Measurements from ENCODE around the gene KLHDC8A. TPM values are rescaled to one million over a fixed set of nuclear protein-coding genes. Genes with fewer than 3 reads are reported as not detected.
"Not testable (repeated sequence)": the region's sequence is repeated elsewhere in the genome, so short reads cannot be mapped to it uniquely, and the experiment has no call there.

The KLHDC8A gene
- total RNA-seq, 2 donors from 2014 or later, result not detected

DNA sequence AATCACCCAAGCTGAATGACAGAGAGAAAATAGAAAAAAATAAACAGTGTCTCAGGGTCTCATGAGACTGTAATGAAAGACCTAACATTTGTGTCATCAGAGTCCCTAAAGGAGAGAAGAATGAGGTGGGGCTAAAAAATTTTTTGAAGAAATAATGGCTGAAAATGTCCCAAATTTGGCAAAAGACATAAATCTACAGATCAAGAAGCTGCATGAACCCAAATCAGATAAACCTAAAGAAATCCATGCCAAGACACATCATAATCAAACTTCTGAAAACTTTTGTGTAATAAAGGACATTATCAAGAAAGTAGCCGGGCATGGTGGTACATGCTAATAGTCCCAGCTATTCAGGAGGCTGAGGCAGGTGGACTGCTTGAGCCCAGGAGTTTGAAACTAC is 35.9 kb upstream of the KLHDC8A start:
- Histone ChIP-seq H3K4me1 (ENCODE audit: control insufficient read depth in 1 of 2, low read depth in 2 of 2) (no peaks in the 10 kb centered on the region), H3K27me3 (replicated peaks; ENCODE audit: insufficient read depth) (no peaks in the 10 kb centered on the region), H3K36me3 (no peaks in the 10 kb centered on the region), H3K27ac (no peak overlapping the region), H3K9me3 (no peaks in the 10 kb centered on the region), H3K4me3 (no peak overlapping the region)
- TF ChIP-seq, protein P1, sequence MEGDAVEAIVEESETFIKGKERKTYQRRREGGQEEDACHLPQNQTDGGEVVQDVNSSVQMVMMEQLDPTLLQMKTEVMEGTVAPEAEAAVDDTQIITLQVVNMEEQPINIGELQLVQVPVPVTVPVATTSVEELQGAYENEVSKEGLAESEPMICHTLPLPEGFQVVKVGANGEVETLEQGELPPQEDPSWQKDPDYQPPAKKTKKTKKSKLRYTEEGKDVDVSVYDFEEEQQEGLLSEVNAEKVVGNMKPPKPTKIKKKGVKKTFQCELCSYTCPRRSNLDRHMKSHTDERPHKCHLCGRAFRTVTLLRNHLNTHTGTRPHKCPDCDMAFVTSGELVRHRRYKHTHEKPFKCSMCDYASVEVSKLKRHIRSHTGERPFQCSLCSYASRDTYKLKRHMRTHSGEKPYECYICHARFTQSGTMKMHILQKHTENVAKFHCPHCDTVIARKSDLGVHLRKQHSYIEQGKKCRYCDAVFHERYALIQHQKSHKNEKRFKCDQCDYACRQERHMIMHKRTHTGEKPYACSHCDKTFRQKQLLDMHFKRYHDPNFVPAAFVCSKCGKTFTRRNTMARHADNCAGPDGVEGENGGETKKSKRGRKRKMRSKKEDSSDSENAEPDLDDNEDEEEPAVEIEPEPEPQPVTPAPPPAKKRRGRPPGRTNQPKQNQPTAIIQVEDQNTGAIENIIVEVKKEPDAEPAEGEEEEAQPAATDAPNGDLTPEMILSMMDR (IDR thresholded peaks at IDR 0.05), result no peak
- no peak for DNase-seq (ENCODE audit: low spot score)
- ATAC-seq (ENCODE audit: insufficient number of reproducible peaks, low FRiP score, low read depth), result no peak

DNA sequence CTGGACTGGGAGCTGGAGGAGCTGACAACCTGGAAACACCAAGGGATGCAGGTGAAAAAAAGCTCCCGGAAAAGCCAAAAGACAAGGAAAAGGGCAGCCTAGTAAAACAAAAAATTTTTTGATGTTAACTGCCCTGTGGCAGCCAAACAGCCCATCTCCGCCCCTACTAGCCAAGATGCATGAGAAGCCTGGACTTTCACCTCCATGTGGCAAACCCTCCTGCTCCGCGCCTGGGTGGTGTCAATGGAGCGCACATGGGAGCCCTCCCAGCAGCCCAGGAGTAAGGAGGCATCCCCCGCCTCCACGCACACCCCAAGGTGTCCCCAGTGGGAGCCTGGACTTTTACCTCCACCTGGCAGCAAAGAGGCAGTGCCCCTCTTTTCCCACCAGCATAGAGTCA is 34.7 kb upstream of the KLHDC8A start:
- TF ChIP-seq, protein P1 (IDR thresholded peaks at IDR 0.05), result no peak
- no peak for DNase-seq (ENCODE audit: low spot score)

DNA sequence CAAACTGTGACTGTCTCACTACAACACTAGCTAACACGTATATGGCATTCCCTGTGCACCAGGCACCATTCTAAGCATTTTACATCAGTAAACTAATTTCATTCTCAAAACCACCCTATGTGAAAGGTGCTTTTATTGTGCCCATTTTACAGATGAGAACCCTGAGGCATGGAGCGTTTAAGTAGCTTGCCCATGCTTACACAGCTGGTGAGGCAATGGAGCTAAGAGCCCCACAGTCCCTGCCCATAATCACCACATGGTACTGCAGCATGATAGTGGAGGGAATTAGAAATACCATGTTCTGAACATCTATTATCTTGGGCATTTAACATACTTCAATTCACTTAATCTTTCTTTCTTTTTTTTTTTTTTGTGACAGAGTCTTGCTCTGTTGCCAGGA is 31.1 kb upstream of the KLHDC8A start:
- ATAC-seq (ENCODE audit: insufficient number of reproducible peaks, low FRiP score, low read depth) (no peak), DNase-seq (ENCODE audit: low spot score) (no peak)
- Histone ChIP-seq H3K4me3 (no peak overlapping the region), H3K36me3 (no peaks in the 10 kb centered on the region), H3K27me3 (replicated peaks; ENCODE audit: insufficient read depth) (no peaks in the 10 kb centered on the region), H3K9me3 (no peaks in the 10 kb centered on the region), H3K27ac (no peak overlapping the region), H3K4me1 (ENCODE audit: control insufficient read depth in 1 of 2, low read depth in 2 of 2) (no peaks in the 10 kb centered on the region)
- TF ChIP-seq, protein P1 (IDR thresholded peaks at IDR 0.05), result no peak

More for the DNA sequence above, 34.7 kb upstream of the KLHDC8A start:
- Histone ChIP-seq H3K36me3 (no peaks in the 10 kb centered on the region), H3K27ac (no peak overlapping the region), H3K4me3 (no peak overlapping the region), H3K9me3 (no peaks in the 10 kb centered on the region), H3K27me3 (replicated peaks; ENCODE audit: insufficient read depth) (no peaks in the 10 kb centered on the region), H3K4me1 (ENCODE audit: control insufficient read depth in 1 of 2, low read depth in 2 of 2) (no peaks in the 10 kb centered on the region)
- no peak for ATAC-seq (ENCODE audit: insufficient number of reproducible peaks, low FRiP score, low read depth)

GRCh38 chr1:205382990-205383389 is 26.3 kb upstream of the KLHDC8A start:
- not testable (repeated sequence) for H3K4me3 ChIP-seq; H3K4me1 ChIP-seq (ENCODE audit: control insufficient read depth in 1 of 2, low read depth in 2 of 2); H3K27ac ChIP-seq; H3K27me3 ChIP-seq (replicated peaks; ENCODE audit: insufficient read depth); ATAC-seq (ENCODE audit: insufficient number of reproducible peaks, low FRiP score, low read depth); H3K36me3 ChIP-seq; DNase-seq (ENCODE audit: low spot score); H3K9me3 ChIP-seq

- Histone ChIP-seq H3K9me3 (no peaks in the 10 kb centered on the region), H3K4me3 (no peak overlapping the region), H3K4me1 (ENCODE audit: control insufficient read depth in 1 of 2, low read depth in 2 of 2) (no peaks in the 10 kb centered on the region), H3K27ac (no peak overlapping the region), H3K27me3 (replicated peaks; ENCODE audit: insufficient read depth) (no peaks in the 10 kb centered on the region), H3K36me3 (no peaks in the 10 kb centered on the region)
- TF ChIP-seq, protein P1 (IDR thresholded peaks at IDR 0.05), result no peak
- DNase-seq (ENCODE audit: low spot score) (no peak), ATAC-seq (ENCODE audit: insufficient number of reproducible peaks, low FRiP score, low read depth) (no peak)
Measured at GRCh38 chr1:205382561-205382960, 25.8 kb upstream of the KLHDC8A start.

DNA sequence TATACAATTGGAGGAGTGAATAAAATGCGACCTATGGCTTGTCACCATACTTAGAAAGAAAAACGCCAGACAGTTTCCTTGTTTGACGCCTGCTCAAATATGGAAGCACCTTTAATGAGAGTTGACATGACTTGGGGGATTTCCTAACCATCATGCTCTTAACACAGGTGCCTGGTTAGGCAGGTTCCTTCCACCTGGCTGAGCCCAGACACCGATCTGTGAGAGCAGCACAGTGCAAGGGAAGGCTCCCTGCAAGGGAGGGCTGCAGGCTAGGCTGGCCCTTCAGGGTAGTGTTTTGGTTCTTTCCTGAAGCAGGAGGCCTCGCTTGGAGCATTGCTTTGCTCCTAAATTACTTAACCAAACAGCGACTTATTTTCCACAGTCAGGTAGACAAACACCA is 24.6 kb upstream of the KLHDC8A start:
- Histone ChIP-seq H3K4me3 (no peak overlapping the region), H3K9me3 (no peaks in the 10 kb centered on the region), H3K36me3 (no peaks in the 10 kb centered on the region), H3K27ac (no peak overlapping the region), H3K27me3 (replicated peaks; ENCODE audit: insufficient read depth) (no peaks in the 10 kb centered on the region), H3K4me1 (ENCODE audit: control insufficient read depth in 1 of 2, low read depth in 2 of 2) (no peaks in the 10 kb centered on the region)
- ATAC-seq (ENCODE audit: insufficient number of reproducible peaks, low FRiP score, low read depth), result no peak
- TF ChIP-seq, protein P1 (IDR thresholded peaks at IDR 0.05), result no peak
- DNase-seq (ENCODE audit: low spot score), result no peak
